CD4-positive, alpha-beta T cell treated with Interleukin-1 beta for 1 hour (primary cell): Measurements from ENCODE around the gene ABR.
"Not testable (repeated sequence)": the region's sequence is repeated elsewhere in the genome, so short reads cannot be mapped to it uniquely, and the experiment has no call there.

Experiments used
- DNase-seq, 2 donors: peaks; one replicate each; pipeline ENCODE4 v3.0.0-alpha.2; 2020 to 2022

ABR gene

DNA sequence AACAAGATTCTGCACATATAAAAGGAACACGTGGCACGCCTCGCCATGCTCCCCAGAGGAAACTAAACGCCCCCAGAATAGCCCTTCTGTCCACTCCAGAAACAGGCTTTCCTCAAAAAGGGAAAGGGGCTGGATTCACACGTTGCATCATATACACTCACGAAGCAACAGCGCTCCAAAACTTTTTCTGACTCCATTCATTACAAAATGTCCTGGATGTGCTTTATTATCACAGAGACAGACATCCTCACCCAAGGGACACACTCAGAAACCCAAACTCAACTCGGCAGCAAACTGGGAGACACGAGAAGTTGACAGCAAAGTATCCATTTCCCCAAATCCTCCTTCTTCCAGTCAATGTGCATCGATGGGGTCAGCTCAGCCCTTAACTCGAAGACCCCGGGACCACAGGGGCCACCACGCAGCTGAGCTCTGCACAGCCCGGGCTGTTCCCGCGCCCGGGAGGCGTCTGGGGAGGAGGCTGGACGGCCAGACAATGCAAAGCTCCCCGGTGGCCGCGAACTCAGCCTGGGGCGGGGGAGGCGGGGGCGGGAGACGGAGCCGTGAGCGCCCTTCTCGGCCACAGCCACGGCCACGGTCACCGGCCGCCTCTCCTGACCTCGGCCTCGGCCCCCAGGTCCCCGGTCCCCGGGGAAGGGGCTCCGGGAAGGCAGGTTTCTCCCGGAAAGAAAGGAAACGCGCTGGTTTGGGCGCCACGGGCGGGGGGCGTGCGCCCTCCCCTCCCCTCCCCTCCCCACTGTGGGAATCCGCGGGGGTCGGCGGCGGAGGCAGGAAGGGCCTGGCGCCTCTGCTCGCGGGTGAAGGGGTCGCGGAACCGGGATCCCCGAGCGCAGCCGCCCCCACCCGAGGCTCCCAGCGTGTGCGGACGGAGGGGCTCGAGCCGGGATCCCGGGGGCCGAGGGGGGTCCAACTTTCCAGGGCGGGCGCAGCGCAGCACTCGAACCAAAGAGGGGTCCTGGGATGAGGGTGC lies 201.4 kb downstream of the ABR start:
- no peak for DNase-seq

DNA sequence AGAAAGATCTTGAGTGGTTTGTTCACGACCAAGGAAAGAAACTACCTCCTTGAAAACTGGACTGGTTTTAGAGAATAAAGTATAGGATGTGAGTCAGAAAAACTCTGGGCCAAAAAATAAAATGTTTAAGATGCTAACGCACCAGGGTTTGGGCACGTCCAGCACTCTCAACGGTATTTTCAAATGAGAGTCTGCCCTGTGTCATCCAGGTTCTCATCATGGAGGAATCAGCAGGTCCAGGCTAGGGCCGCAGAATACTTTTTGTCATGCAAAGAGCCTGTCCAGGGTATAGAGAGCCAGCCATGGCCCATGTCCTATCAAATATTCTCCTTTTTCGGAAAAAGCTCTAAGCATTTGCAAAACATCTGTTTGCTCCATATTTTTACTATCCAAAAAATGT lies 202.6 kb downstream of the ABR start:
- no peak for DNase-seq

DNA sequence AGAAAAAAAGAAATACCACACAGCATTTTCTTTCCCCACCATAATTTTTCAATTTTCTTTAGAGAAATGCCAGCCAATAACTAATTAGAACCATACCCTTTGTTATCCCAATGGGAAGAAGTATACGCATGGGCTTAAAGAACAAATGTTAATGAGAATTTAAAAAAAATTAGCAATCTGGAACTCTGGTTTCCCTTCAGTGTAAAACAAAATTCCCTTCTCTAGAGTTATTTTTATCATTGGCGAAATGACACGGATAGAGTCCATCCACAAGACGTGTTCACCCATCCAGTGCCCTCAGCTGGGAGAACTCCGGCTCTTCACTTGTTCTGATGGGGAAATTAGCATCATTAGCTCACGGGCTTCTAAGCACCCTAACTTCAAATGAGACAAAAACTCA lies 203.5 kb downstream of the ABR start:
- DNase-seq, result no peak

DNA sequence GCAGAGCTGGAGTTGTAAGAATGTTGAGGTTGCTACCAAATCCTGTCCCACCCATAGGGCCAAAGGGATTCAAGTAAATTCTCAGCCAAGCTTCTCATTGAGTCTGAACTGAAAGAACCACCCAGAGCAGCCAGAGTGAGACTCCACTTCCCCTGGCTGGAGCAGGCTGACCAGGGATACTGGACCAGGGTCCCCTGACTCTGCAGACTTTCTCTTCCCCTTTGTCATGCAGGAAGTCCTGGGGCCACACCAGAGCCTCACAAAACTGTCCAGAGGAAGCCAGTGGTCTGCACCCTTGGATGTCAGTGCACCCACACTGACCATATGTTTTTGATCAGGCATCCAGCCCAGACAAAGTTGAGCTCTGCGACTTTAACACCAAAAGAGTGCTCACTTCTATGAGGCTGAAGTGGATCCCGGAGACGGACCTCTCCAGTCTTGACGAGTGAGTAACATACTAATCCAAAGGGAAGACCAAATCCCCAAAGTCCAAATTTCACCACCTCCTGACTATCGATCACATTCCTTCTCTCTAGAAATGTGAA lies 204.3 kb downstream of the ABR start:
- DNase-seq, result no peak

DNA sequence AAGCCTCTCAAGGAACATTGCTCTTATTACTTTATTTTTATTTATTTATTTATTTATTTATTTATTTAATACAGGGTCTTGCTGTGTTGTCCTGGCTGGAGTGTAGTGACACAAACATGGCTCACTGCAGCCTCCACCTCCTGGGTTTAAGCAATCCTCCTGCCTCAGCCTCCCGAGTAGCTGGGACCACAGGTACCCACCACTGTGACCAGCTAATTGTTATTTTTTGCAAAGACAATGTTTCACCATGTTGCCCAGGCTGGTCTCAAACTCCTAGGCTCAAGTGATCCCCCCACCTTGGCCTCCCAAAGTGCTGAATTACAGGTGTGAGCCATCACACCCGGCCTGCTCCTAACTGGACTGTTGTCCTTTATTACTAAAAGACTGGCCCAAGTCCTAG lies 205.0 kb downstream of the ABR start:
- DNase-seq, result not testable (repeated sequence)

DNA sequence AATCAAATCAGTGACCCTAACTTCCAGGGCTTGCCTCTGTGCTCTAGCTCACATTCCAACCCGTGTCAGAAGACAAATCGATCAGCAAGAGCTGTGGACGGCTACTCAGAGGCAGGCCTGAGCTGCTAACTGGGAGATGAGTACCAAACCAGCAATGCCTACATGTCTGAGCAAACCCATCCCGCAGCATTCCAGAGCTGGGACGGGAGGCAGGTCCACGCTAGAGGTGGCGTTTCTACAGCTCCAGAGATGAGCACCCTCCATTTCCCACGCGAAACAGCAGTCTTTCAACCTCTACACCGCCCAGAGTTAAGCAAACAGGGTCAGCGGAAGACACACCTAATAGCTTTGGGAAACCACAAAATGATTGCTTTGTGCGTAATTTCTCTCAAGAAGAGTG lies 206.7 kb downstream of the ABR start:
- DNase-seq, result no peak

DNA sequence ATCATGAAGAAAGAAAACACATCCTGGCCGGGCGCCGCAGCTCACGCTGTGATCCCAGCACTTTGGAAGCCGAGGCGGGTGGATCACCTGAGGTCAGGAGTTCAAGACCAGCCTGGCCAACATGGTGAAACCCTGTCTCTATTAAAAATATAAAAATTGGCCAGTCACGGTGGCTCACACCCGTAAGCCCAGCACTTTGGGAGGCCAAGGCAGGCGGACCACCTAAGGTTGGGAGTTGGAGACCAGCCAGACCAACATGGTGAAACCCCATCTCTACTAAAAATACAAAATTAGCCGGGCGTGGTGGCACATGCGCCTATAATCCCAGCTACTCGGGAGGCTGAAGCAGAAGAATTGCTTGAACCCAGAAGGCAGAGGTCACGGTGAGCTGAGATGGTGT lies 207.9 kb downstream of the ABR start:
- not testable (repeated sequence) for DNase-seq

DNA sequence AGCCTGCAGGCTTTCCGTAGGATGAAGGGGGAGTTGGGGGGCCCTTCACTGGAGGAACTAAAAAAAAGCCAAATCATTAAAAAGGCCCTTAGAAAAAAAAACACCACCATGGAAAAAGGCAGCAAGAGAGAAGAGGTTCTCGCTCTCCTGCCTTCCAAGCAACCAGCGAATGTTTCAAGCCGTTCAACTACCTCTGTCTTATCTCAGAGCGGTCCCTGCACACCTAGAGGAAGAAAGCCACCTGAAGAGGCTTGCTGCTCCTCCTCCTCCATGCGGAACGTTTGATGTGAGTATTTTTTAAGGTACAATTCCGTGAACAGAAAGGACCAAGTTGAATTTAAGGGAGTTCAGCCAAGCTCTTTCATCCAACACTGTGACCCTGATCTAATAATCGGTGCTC lies 209.4 kb downstream of the ABR start:
- no peak for DNase-seq

DNA sequence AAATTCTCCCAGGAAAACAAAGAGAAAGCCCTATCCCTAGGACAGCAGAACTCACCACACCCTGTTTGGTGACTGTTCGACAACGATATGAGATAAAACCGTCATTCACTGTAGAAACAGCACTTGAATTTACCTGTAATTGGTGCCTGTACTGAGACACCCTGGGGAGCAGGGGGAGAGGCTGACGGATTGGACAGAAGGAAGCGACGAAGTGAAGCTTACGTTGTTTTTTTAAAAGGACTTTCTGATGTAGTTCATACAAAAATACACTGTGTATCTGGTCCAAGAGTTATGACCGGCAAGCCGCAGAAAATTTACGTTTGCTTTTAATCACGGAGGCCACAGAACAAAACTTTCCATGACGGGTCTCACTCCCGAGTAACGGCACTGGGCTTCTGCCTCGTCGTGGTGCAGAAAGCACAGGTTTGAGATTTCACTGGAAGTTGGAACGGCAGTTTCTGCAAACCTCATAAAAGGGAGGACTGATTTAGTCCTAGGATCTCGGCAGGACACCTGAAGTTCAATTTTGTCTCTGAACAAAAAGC lies 209.9 kb downstream of the ABR start:
- no peak for DNase-seq

DNA sequence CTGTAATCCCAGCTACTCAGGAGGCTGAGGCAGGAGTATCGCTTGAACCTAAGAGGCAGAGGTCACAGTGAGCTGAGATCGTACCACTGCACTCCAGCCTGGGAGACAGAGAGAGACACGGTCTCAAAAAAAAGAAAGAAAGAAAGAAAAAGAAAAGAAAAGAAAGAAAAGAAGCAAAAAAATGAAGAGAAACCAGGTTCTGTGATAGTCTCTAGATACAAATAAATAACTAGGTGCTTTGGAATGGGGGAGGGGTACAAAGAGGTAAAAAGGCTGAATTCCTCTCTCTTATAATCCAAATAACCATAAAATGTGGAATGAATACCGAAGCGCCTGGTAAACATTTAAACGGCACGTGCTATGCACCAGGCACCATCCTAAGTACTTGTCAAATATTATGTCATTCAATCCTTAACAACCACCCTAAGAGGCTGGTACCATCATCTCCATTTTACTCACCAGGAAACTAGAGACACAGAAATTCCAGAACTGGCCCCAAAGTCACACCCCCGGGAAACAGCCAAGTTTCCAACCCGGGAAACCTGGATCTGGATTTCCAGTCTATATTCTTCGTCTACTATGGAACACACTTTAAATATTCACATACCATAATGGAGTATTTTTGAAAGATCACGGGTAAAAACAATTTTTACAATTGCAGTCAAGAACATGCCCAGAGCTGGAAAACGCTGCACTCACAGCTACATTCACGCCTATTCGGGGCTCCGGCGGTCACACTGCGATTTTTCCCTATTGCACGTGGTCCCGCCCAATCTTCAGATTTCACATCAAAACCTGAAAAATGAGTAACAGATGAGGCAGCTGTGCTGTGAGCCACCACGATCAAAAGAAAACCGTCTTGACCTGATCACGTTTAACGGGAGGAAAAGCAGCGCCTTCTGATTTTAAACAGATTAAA lies 210.7 kb downstream of the ABR start:
- DNase-seq, result no peak

DNA sequence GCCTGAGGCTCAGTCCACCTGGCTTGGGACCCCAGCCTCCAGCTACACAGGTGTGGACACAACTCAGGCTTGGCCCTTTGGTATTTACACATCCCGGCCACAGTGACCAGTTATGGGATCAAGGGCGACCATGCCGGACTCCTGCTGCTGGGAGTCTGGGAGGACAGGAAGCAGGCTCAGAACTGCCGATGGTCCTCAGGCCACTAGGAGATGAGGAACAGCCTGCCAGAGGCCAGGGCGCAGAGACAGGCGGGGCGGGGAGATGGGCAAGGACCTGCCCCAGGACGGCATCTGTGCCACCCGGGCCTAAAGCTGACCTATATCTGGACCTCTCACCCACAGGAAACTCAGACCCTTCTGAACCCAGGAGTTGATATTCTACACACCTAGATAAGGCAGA lies 212.7 kb downstream of the ABR start:
- no peak for DNase-seq

DNA sequence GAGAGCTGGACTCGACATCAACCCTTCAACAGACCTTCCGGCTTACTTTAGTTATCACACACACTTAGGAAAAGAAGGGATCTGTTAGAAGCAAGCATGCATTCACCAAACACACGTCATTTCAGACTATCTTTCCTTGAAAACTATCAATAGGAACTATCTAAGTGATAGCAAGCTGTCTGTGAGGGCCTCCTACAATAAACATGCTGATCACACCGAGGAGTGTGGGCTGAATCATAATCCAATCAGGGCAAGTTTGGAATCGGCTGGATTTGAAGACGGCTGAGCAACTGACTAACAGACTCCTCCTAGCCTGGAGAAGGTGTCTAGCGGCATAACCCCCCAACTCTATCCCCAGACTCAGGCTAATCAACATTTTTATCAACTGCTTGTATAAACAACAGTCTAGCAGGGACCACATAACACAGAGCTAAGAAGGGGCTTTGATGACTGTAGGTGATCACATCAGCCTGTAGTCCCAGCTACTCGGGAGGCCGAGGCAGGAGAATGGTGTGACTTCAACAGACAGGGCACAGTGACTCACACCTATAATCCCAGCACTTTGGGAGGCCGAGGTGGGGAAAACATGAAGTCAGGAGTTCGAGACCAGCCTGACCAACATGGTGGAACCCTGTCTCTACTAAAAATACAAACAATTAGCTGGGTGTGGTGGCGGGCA lies 214.3 kb downstream of the ABR start:
- DNase-seq, result no peak

DNA sequence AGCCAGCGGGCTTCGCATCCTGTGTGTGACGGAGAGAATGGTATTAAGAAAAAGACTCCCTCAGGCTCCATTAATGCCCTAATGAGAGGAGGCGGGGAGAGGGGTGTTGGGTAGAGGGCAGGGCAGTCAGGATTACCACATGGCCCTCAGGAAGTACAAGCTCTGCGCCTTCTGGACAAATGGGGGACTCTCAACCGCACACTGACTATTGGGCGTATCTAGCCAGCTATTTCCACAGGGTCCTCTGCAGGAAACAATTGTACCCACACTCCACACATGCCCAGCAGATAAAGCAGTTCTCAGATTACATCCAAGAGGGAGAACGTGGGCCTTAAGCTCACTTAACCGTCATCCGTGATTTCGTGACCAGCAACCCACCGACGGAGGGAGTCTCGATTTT lies 214.9 kb downstream of the ABR start:
- DNase-seq, result no peak

DNA sequence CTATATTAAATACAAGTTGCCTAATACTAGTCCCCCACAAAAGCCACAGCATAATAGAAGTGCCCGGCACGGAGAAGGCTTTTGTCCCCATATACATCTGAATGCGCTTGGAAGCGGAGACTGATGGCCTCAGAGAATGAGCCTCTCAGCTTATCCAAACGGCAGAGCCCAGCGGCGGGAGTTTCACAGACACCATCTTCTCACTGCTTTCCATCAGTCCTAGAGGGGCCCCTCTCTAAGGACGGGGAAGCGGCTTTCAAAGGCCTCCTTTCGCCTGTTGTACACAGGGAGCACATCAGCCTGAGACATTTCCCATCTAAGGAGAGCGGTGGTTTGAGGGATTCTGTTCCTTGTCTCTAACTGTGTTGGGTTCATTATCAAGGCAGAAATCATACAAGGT lies 217.1 kb downstream of the ABR start:
- DNase-seq, result no peak

DNA sequence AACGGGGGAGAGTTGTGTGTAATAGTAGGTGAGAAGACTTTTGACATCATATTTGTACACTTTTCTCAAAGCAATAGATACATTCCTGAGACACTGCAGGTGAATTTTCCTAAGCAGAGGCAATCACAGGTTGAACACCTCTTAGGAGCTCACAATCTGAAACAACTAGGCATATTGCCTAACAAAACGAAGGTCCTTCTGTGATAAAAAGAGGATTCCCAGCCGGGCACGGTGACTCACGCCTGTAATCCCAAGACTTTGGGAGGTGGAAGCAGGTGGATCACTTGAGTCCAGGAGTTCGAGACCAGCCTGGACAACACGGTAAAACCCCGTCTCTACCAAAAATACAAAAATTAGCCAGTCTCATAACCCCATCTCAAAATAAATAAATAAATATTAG lies 217.6 kb downstream of the ABR start:
- DNase-seq, result no peak

DNA sequence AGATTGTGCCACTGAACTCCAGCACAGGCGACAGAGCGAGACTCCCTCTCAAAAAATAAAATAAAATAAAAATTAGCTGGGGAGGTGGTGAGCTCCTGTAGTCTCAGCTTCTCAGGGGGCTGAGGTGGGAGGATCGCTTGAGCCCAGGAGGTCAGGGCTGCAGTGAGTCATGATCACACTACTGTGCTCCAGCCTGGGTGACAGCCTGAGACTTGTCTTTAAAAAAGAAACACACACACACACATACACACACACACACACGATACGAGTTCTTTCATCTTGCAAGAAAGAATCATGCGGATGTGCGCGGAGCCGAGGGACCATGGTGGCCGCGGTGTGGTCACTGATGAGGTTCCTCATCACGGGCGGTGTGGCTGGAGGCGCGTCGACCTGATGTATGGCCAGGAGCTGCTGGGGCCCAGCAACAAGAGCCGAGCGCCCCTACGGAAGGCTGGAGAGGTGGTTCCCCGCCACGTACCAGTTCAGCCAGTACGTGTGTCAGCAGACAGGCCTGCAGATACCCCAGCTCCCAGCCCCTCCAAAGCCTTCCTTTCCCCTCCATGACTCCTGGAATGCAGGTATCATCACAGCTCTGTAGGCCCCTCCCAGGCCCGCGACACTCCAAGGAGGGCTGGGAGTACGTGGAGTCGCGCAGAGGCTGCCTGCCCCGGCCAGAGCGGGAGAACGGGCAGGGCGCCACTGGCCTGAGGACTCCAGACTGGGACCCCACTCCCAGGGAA lies 220.9 kb downstream of the ABR start:
- no peak for DNase-seq

DNA sequence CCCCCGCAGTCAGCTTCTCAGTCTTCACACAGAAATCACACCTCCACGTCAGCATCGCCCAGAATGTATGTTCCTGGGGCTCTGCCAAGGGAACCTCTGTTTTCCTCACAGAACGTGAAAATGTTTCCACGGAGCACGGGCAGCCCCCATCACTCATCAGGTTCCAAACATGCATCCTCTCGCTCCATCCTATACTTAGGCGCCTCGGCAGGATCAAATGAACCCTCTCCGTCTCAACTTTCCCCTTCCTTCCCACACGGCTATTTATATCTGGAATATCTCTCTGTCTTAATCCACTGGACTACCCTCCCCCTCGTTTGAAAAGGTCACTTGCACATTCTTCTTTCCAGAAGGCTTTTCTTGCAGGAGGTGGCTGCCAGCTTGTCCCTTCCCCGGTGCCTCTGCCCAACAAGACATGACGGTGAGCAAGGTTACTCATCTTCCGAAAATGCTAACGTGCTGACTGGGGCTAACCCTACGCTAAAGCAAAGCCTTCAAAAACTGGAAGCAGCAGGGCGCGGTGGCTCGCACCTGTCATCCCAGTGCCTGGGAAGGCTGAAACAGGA lies 221.8 kb downstream of the ABR start:
- no peak for DNase-seq

DNA sequence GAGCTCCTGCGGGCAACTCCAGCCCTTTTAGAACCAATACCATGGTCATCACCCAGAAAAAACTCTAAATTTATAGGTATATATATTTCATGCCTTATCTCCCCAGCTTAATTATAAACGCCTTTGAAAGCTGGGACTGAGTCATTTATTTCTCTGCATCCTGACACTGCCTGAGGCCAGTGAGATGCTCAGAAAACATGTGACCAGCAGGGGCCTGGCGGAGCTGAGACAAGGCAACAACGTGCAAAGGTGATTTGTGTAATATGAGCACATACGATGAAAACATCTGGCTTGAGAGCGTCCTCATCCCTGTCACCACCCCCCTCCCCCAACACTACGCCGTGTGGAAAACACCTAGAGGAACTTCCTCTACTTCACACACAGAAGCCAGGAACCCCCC lies 222.9 kb downstream of the ABR start:
- DNase-seq, result no peak

DNA sequence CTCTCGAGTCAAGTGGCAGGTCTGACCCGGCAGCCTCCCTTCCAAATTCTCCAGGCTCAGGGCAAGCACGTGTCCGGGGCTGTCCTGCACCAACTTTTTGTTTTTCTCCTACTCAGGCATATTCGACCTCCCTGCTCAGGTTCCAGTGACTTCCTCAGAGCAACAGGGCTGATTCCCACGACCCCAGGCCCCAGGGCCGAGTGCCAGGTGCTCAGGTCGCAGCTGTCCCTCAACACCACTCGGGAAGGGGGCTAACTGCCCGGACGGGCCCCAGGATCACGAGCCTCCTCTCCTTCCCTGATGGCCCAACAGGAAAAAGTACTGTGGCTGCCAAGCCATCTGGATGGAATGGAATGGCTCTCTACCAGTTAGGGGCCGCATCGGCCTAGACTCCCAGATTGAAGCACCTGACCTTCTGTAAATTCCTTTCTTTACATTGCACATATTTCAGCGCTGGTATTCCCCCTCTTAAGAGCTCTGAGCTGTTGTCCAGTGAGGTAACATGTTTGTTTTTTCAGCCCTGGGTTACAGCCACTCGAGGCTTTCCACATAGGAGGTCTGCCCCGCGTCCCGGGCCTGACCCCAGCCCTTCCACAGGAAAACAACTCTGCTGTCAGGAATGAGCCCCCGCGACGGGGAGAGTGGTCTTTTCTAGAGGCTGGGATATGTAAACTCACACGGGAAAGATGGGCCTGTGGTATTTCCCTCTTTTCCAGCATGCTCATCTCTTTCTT lies 225.2 kb downstream of the ABR start:
- DNase-seq, result no peak

DNA sequence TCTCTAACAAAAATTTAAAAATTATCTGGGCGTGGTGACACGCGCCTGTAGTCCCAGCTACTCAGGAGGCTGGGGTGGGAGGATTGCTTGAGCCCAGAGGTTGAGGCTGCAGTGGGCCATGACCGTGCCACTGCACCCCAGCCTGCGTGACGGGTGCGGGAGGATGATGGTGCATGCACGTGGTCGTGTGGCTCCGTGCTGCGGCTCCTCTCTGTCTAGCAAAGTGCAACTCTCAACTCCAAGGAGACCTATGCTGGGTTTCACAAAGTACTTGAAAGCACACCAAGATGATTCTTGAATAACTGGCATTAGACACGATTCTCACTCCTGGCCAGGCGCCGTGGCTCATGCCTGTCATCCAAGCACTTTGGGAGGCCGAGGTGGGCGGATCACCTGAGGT lies 226.0 kb downstream of the ABR start:
- no peak for DNase-seq
